Astrocyte (in vitro differentiated cells and primary cell): ENCODE measurements around the gene GALNT1.

Source experiments
- CTCF ChIP-seq: IDR thresholded peaks from 2 replicates; pipeline ENCODE4 v1.5.1; 2011; ENCODE audit warnings: low read depth, mild to moderate bottlenecking, inconsistent platforms, low read length, moderate library complexity; ENCODE audit not compliant: insufficient read depth
- EZH2 ChIP-seq: IDR thresholded peaks from 2 replicates; pipeline ENCODE4 v1.6.1; 2012; ENCODE audit warnings: mild to moderate bottlenecking, low read length, inconsistent platforms; ENCODE audit not compliant: insufficient read depth

- TF ChIP-seq CTCF (no peak), EZH2 (no peak)
These were observed 16.2 kb downstream of the GALNT1 start for GRCh38 chr18:35597758-35598157.
